GM06990 (cell line): ENCODE data around the gene DNAH9.

Source experiments
- DNase-seq: peaks from one replicate; pipeline ENCODE4 v3.0.0-alpha.2; 2011; ENCODE audit not compliant: insufficient read length; ENCODE audit errors: extremely low read depth
- H3K27me3 ChIP-seq: replicated peaks from 2 replicates; pipeline ENCODE4 v1.6.0; 2011; ENCODE audit warnings: low read length; ENCODE audit not compliant: control insufficient read depth, insufficient read depth
- H3K36me3 ChIP-seq: 2 replicates; pipeline ENCODE4 v1.5.1; 2011; ENCODE audit warnings: low read length; ENCODE audit not compliant: control insufficient read depth, insufficient read depth
- H3K4me3 ChIP-seq: replicated peaks from 2 replicates; pipeline ENCODE4 v1.5.1; 2011; ENCODE audit warnings: low read depth, mild to moderate bottlenecking, control low read depth, low read length
- CTCF ChIP-seq: IDR thresholded peaks from 2 replicates; pipeline ENCODE4 v1.5.1; 2011; ENCODE audit warnings: low read length, control low read depth, mild to moderate bottlenecking, inconsistent platforms; ENCODE audit not compliant: insufficient read depth, poor library complexity, severe bottlenecking

Gene DNAH9

GRCh38 chr17:11768981-11769380 lies 170.7 kb downstream of the DNAH9 start:
- DNase-seq, result no peak
- Histone ChIP-seq H3K4me3 (no peak overlapping the region), H3K36me3 (no peaks in the 10 kb centered on the region), H3K27me3 (no peaks in the 10 kb centered on the region)
- no peak for TF ChIP-seq CTCF

DNA sequence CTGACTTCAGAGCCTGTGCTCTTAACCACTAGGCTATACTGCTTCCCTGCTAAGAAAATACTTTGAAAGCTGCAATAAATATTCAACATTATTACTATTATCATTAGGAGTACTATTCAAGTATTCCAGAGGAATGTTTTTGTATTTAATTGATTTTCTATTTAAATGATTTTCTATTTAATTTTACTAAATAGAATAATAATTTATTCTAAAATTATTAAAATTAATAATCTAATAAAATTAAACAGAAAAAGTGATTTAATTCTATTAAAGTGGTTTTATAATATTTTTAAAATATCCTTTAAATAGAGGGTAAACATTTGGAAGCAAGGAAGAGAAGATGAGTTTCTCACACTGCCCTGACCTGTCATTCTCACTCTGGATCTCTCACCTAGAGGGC lies 173.8 kb downstream of the DNAH9 start:
- H3K4me3 ChIP-seq, result no peak overlapping the region
- no peaks in the 10 kb centered on the region for H3K27me3 ChIP-seq
- H3K36me3 ChIP-seq, result no peaks in the 10 kb centered on the region
- no peak for TF ChIP-seq CTCF
- DNase-seq, result no peak

DNA sequence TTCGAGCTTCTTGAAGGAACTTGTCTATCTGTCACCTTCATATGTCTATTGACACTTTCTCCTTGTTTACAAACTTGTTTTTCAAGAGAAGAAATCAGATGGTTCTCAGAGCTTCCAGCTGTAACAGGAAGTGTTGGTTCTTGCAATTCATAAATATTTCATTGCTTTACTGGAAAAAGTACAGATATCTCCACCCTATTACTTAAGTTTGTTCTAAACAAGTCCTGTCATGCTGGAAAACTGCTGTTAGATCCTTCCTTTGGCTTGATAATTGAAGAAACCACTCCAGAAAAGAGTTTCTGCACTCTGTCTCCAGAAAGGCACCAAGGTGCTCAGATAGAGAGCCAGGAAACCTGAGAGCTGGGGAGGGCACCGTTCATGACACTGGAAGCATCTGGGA lies 181.6 kb downstream of the DNAH9 start:
- no peak for DNase-seq
- no peaks in the 10 kb centered on the region for H3K27me3 ChIP-seq
- no peak for TF ChIP-seq CTCF

GRCh38 chr17:11780621-11781020 lies 182.4 kb downstream of the DNAH9 start:
- no peak for TF ChIP-seq CTCF
- Histone ChIP-seq H3K27me3 (no peaks in the 10 kb centered on the region), H3K36me3 (no peaks in the 10 kb centered on the region), H3K4me3 (no peak overlapping the region)
- DNase-seq, result no peak

More for the DNA sequence above, 181.6 kb downstream of the DNAH9 start:
- H3K36me3 ChIP-seq, result no peaks in the 10 kb centered on the region
- no peak overlapping the region for H3K4me3 ChIP-seq

- no peak for DNase-seq
- Histone ChIP-seq H3K4me3 (no peak overlapping the region), H3K36me3 (no peaks in the 10 kb centered on the region), H3K27me3 (no peaks in the 10 kb centered on the region)
- TF ChIP-seq CTCF, result no peak
Measured at GRCh38 chr17:11786711-11787438, 188.6 kb downstream of the DNAH9 start.

- no peak for TF ChIP-seq CTCF
- Histone ChIP-seq H3K4me3 (no peak overlapping the region), H3K36me3 (no peaks in the 10 kb centered on the region), H3K27me3 (no peaks in the 10 kb centered on the region)
- no peak for DNase-seq
Measured at GRCh38 chr17:11795906-11796305, 197.6 kb downstream of the DNAH9 start.
